HG03045 (cell line): ENCODE measurements around the gene CEACAM21.

Experiments used
- ATAC-seq: cut with Tn5 transposase; IDR thresholded peaks from one replicate; pipeline ENCODE4 v1.9.1; 2021; ENCODE audit warnings: mild to moderate bottlenecking, moderate library complexity; ENCODE audit not compliant: unreplicated experiment

CEACAM21 gene

DNA sequence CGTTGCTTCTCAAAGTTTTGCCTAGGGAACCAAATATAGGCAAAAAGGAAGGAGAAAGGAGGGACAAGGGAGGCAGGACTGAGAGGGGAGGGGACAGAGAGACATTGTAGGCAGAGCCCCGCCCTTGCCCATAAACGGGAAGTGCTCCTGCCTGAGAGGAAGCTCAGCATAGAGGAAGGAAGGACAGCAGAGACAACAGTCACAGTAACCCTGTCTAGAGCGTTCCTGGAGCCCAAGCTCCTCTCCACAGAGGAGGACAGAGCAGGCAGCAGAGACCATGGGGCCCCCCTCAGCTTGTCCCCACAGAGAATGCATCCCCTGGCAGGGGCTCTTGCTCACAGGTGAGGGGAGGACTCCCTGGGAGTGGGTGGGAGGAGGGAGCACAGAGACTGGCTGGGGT, at the start of gene CEACAM21:
Gene CEACAM21, plus strand, starts transcription at position 169 of the 400 bp plus-strand sequence. Its CDS starts 109 bp downstream, at position 278.
- no peak for ATAC-seq

- ATAC-seq, result no peak
Measured at GRCh38 chr19:41527089-41527488, 48.9 kb upstream of the CEACAM21 start.

- ATAC-seq, result no peak
Measured at GRCh38 chr19:41528106-41528505, 47.9 kb upstream of the CEACAM21 start.

DNA sequence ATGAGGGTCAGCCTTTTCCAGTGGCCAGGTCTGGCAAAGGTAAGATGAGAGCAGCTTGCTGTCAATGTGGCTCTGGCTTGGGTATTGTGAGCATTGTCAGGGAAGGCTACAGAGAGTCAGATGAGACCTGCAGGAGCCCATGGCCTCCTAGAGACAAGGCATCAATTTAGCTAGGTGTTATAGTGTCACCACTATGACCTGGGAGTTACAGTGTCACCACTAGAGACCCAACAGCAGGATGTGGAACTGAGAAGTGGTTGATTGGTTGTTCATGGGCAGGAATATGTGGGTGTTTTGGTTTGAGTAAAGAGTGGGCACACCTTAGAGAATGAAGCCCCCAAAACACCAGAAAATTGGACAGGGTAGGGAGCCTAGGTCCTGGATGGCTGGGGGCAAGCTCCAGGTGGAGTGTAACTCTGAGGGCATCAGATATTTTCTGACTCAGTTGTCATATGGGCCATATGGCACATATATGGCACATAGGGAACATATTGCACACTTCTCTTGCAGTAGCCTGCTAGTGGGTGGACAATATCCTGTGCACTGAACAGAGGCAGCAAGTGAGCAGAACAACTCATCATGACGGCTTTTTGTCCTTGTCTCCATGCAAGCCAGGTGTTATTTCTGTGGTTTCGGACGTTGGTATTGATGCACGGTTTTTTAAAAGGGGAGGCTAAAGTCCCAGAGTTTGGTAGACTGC, 46.3 kb upstream of the CEACAM21 start:
- ATAC-seq, result no peak

- no peak for ATAC-seq
Measured at GRCh38 chr19:41530184-41530534, 45.8 kb upstream of the CEACAM21 start.

DNA sequence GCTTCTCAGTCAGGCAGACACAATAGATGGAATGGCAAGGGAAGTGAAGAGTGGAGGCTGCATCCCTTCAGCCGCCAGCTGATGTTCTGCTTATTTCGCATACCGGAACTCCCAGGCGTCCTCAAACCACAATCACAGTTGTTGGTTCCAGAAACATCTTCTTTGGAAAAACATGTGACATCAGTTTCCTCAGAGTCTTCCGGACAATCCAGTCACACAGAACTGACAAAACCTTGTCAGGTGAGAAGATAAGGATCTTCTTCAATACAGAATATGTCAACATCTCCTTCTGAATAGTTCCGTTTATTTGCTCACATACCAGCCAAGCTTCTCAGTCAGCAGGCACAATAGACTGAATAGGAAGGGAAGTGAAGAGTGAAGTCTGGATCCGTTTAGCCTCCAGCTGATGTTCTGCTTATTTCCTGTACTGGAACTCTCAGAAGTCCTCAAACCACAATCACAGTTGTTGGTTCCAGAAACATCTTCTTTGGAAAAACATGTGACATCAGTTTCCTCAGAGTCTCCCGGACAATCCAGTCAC, 45.1 kb upstream of the CEACAM21 start:
- no peak for ATAC-seq

- ATAC-seq, result no peak
Measured at GRCh38 chr19:41531438-41532311, 44.3 kb upstream of the CEACAM21 start.

- ATAC-seq, result no peak
Measured at GRCh38 chr19:41532526-41532925, 43.4 kb upstream of the CEACAM21 start.

DNA sequence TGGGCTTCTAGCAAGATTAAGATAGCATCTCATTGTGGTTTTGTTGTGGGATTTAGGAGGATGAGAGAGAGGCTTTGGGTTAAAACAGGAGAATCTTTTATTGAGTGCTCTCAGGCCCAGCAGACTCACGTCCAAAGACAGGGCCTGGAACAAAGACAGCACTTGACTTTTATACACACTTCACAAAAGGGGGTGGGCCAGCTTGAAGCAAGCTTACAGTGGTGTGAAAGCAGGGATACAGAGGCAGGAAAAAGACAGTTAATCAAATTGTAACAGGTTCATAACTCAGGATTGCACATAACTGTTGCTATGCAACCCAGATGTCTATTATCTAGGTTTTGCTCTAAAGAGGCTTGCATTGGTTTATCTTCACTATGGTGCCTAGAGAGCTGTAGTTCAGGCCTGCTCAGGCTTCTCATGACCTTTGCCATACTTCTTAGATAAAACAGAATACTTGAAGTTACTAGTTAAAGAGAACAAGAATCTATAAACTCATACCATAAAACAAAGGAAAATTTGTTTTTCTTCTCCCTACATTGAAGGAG, 42.2 kb upstream of the CEACAM21 start:
- no peak for ATAC-seq

GRCh38 chr19:41535029-41535622, 40.8 kb upstream of the CEACAM21 start:
- ATAC-seq, result peak; percentile 43

GRCh38 chr19:41537789-41538188, 38.2 kb upstream of the CEACAM21 start:
- ATAC-seq, result no peak

DNA sequence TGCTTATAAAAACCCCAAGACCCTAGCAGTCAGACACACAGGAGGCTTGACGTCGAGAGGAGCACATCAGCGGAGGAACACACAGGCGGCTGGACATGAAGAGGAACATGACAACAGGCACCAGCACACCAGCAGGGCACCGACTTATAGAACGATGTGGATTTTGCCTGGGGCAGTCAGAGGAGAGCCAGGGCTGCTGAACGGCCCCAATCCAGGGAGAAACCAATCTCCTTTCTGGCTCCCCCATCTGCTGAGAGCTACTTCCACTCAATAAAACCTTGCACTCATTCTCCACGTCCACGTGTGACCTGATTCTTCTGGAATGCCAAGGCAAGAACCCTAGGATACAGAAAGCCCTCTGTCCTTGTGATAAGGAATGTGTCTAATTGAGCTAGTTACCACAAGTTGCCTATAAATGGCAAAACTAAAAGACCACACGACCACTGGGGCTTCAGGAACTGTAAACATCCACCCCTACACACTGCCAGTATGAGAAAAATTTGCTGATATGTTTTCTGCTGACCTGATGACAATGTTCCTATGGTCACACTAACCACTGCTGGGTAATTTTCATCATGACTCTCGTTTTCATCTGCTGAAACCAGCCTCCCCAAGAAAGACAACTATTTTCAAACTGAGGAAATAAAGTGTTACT, 35.8 kb upstream of the CEACAM21 start:
- ATAC-seq, result no peak

GRCh38 chr19:41541990-41542584, 33.9 kb upstream of the CEACAM21 start:
- no peak for ATAC-seq

DNA sequence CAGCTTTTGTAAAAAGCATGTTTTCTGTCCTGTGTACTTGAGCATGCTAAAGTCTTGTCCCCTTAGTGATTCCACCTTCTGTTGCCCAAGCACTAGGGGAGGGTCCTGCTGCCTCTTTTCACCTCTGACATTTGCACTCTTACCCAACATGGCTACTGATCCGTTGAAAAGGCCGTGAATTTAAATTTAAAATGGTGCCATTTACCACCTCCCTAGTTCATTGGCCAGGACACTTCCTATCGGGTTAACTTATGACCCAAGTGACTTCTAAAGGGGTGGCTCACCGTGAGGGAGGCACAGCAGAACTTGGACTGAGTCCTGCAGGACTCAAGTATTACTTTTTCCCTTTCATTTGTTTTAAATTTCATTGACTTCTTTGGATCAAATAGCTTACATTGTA, 33.3 kb upstream of the CEACAM21 start:
- ATAC-seq, result no peak

- ATAC-seq, result no peak
Measured at GRCh38 chr19:41543582-41543981, 32.4 kb upstream of the CEACAM21 start.

- ATAC-seq, result no peak
Measured at GRCh38 chr19:41545547-41545946, 30.4 kb upstream of the CEACAM21 start.

DNA sequence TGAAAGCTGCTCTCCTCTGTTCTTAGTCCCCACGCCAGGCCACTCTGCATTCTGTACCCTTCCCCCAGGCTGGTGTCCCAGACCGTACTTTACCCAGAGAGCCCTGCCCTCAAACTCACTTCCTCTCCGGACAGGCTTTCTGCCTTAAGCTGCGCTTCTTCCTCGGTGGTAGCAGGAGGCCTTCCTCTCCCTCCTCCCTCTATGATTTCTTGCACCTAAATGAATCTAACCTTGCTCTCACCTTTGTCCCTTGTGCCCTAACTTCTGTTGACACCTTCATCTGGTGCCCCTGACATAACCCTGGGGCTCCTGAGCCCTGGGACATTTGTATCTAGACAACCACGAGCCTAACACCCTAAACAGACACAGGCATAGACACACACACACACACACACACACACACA, 29.6 kb upstream of the CEACAM21 start:
- ATAC-seq, result peak; percentile 42

GRCh38 chr19:41546961-41547360, 29.0 kb upstream of the CEACAM21 start:
- no peak for ATAC-seq

DNA sequence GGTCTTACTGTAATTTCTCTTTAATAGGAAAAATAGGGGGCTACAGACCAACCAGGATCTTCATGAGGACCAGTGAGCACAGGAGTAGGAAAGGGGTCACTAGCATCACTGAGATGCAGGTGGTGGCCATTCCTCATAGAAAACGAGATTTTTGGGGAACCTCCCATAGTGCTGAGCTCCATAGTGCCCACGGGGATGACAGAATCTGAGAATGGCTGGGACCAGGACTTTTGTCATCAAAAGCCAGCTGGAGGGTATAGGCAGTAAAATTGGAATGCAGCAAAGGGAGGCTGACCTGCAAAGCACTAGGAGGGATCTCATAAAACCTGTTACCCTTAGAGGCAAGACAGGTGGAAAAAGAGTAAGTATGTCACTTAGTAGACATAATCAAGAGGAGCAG, 28.4 kb upstream of the CEACAM21 start:
- no peak for ATAC-seq

DNA sequence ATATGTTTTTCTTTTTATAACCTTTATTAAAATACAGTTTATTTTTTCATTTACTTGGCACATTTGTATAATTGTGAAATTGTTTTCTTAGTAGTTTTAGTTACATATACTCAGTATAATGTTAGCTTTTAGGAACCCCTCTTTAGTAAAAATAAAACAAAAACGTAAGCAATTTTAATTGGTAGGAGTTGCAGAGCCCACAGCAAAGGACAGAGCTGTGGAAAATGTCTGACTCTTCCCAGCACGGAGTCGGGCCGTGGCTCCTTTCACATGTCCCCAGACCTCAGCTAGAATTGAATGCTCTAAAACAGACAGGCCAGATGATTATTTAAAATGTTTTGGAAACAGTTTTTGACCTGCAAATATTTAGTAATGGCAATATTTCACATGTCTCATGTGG, 27.9 kb upstream of the CEACAM21 start:
- ATAC-seq, result no peak
